Measurements from ENCODE around the gene DIS3L2. TPM values are rescaled to one million over a fixed set of nuclear protein-coding genes. Genes with fewer than 3 reads are reported as not detected.
"Not testable (repeated sequence)": the region's sequence is repeated elsewhere in the genome, so short reads cannot be mapped to it uniquely, and the experiment has no call there.

The DIS3L2 gene
- total RNA-seq, 4 donors from 2014 or later: 22.2 to 31.6 (median 27.8) TPM

- DNase-seq (ENCODE audit: low spot score) (no peak), ATAC-seq (ENCODE audit: low FRiP score) (no peak)
- no peak for TF ChIP-seq CTCF (IDR thresholded peaks at IDR 0.05)
Observed at GRCh38 chr2:232352511-232353091, 391.1 kb downstream of the DIS3L2 start.

GRCh38 chr2:232353096-232353495, 391.6 kb downstream of the DIS3L2 start:
- ATAC-seq (ENCODE audit: low FRiP score) (no peak), DNase-seq (ENCODE audit: low spot score) (no peak)
- no peak for TF ChIP-seq CTCF (IDR thresholded peaks at IDR 0.05)

GRCh38 chr2:232353660-232354059, 392.1 kb downstream of the DIS3L2 start:
- no peak for TF ChIP-seq CTCF (IDR thresholded peaks at IDR 0.05)
- DNase-seq (ENCODE audit: low spot score) (no peak), ATAC-seq (ENCODE audit: low FRiP score) (no peak)

- DNase-seq (ENCODE audit: low spot score): no peak
- ATAC-seq (ENCODE audit: low FRiP score): no peak
- no peak for TF ChIP-seq CTCF (IDR thresholded peaks at IDR 0.05)
Observed at GRCh38 chr2:232354069-232354468, 392.6 kb downstream of the DIS3L2 start.

GRCh38 chr2:232361646-232362045, 400.1 kb downstream of the DIS3L2 start:
- DNase-seq (ENCODE audit: low spot score) (no peak), ATAC-seq (ENCODE audit: low FRiP score) (no peak)
- no peak for TF ChIP-seq CTCF (IDR thresholded peaks at IDR 0.05)

- DNase-seq (ENCODE audit: low spot score): no peak
- ATAC-seq (ENCODE audit: low FRiP score): no peak
- TF ChIP-seq CTCF (IDR thresholded peaks at IDR 0.05): no peak
Observed at GRCh38 chr2:232362174-232362900, 400.8 kb downstream of the DIS3L2 start.

GRCh38 chr2:232363064-232363783, 401.7 kb downstream of the DIS3L2 start:
- not testable (repeated sequence) for ATAC-seq (ENCODE audit: low FRiP score); DNase-seq (ENCODE audit: low spot score)

All from omental fat pad (tissue), 4 donors.